GM12878 (cell line): Measurements from ENCODE around the gene FOS. TPM values are rescaled to one million over a fixed set of nuclear protein-coding genes. Genes with fewer than 3 reads are reported as not detected.

Experiments
- ATAC-seq: fragments of 200-7000 bp; cut with Tn5 transposase; 3 replicates; pipeline ENCODE4 v1.9.1; 2020; ENCODE audit warnings: mild to moderate bottlenecking, moderate library complexity
- BruUV-seq: library from RNA; stranded (reverse); fragments of 400-500 nt; replicated peaks from 2 replicates; lab custom pipeline; 2021; lab: Mats Ljungman, UMichigan
- CTCF ChIA-PET: fragments of 300-600 bp; sonication (Branson Sonifier 250); formaldehyde crosslinking; extraction: SDS; loops from one replicate; lab custom pipeline; 2021; ENCODE audit warnings: inconsistent platforms; lab: Yijun Ruan, JAX
- POLR2A ChIA-PET: fragments of 350-600 bp; formaldehyde crosslinking; extraction: SDS; loops from one replicate; lab custom pipeline; 2021; ENCODE audit warnings: inconsistent platforms; lab: Charles Lee
- RAD21 ChIA-PET: fragments of 300-600 bp; sonication (Branson Sonifier 250); formaldehyde crosslinking; loops from one replicate; lab custom pipeline; 2023; ENCODE audit warnings: antibody characterized with exemption; ENCODE audit not compliant: unreplicated experiment; lab: Charles Lee
- SMC1A ChIA-PET: fragments of 300-600 bp; sonication (Branson Sonifier 250); formaldehyde crosslinking; loops from one replicate; lab custom pipeline; 2023; ENCODE audit not compliant: unreplicated experiment, uncharacterized antibody; lab: Charles Lee
- DNase-seq: peaks from one replicate; pipeline ENCODE4 v3.0.0-alpha.2; 2011; ENCODE audit warnings: low read depth, low spot score
- FAIRE-seq: peaks from 3 replicates; lab custom pipeline; 2011; peaks lifted over from hg19 to GRCh38; lab: Jason Lieb, UNC
- H2AFZ ChIP-seq: 2 replicates; pipeline ENCODE4 v1.6.0; 2011; ENCODE audit warnings: low read depth, low read length, control low read depth; ENCODE audit not compliant: control insufficient read depth
- H3K27ac ChIP-seq: 2 replicates; pipeline ENCODE4 v1.5.1; 2011; ENCODE audit warnings: control low read depth; ENCODE audit not compliant: control insufficient read depth, insufficient read depth
- H3K27me3 ChIP-seq, 2 experiments: replicated peaks in 1 of 2; 2 replicates each; pipeline versions ENCODE4 v1.6.0 to v1.6.1; 2011; ENCODE audit warnings: low read length in 1 of 2; ENCODE audit not compliant: control insufficient read depth in 2 of 2, insufficient read depth in 2 of 2
- H3K36me3 ChIP-seq, 2 experiments: 2 replicates each; pipeline ENCODE4 v1.5.1; 2011; ENCODE audit warnings: low read length in 1 of 2; ENCODE audit not compliant: control insufficient read depth in 2 of 2, insufficient read depth in 2 of 2
- H3K4me1 ChIP-seq: 2 replicates; pipeline ENCODE4 v1.6.1; 2011; ENCODE audit warnings: mild to moderate bottlenecking, low read length, moderate library complexity, mixed read lengths; ENCODE audit not compliant: control insufficient read depth, insufficient read depth
- H3K4me2 ChIP-seq: 2 replicates; pipeline ENCODE4 v1.6.0; 2011; ENCODE audit warnings: control low read depth; ENCODE audit not compliant: control insufficient read depth, insufficient read depth
- H3K4me3 ChIP-seq: fragments of 200-600 bp; sonication (generic); 2 replicates; pipeline ENCODE4 v1.5.1; 2016
- H3K79me2 ChIP-seq: 2 replicates; pipeline ENCODE4 v1.6.0; 2011; ENCODE audit warnings: low read length; ENCODE audit not compliant: control insufficient read depth, insufficient read depth
- H3K9ac ChIP-seq: 2 replicates; pipeline ENCODE4 v1.8.0; 2011; ENCODE audit warnings: low read length, control low read depth, mixed read lengths; ENCODE audit not compliant: control insufficient read depth, insufficient read depth
- H3K9me3 ChIP-seq: replicated peaks from 3 replicates; pipeline ENCODE4 v1.5.1; 2011; ENCODE audit warnings: mild to moderate bottlenecking, low read length; ENCODE audit not compliant: control insufficient read depth, insufficient read depth
- H4K20me1 ChIP-seq: 2 replicates; pipeline ENCODE4 v1.6.0; 2011; ENCODE audit not compliant: control insufficient read depth, insufficient read depth
- BMI1 ChIP-seq: fragments of 450-650 bp; IDR thresholded peaks from 2 replicates; pipeline ENCODE4 v1.6.1; 2016; ENCODE audit warnings: mild to moderate bottlenecking, moderate library complexity, borderline replicate concordance
- CTCF ChIP-seq, 3 experiments: IDR thresholded peaks in 2 of 3; conservative IDR thresholded peaks in 1 of 3; 2 replicates each; pipeline ENCODE4 v1.5.1; 2011; ENCODE audit warnings: low read depth in 3 of 3, low read length in 3 of 3, mild to moderate bottlenecking in 3 of 3, control low read depth in 2 of 3, moderate library complexity in 2 of 3, inconsistent platforms in 1 of 3, mixed read lengths in 1 of 3; ENCODE audit not compliant: control insufficient read depth in 2 of 3, insufficient read depth in 1 of 3; ENCODE audit errors: extremely low read depth in 1 of 3
- E4F1 ChIP-seq: fragments of 450-650 bp; IDR thresholded peaks from 2 replicates; pipeline ENCODE4 v1.6.1; 2018; ENCODE audit warnings: borderline replicate concordance, mild to moderate bottlenecking; ENCODE audit not compliant: partially characterized antibody
- EED ChIP-seq: sonication (generic); IDR thresholded peaks from 2 replicates; pipeline ENCODE4 v1.6.1; 2016; ENCODE audit warnings: antibody characterized with exemption, low read depth
- ESRRA ChIP-seq: IDR thresholded peaks from 2 replicates; pipeline ENCODE4 v1.6.1; 2012; ENCODE audit warnings: mild to moderate bottlenecking, low read length, improper control_type of control experiment
- EZH2 ChIP-seq: IDR thresholded peaks from 2 replicates; pipeline ENCODE4 v1.6.1; 2012; ENCODE audit warnings: low read depth, mild to moderate bottlenecking, control low read depth, inconsistent platforms, low read length, borderline replicate concordance; ENCODE audit not compliant: control insufficient read depth
- NFXL1 ChIP-seq: fragments of 450-650 bp; IDR thresholded peaks from 2 replicates; pipeline ENCODE4 v1.6.1; 2017; ENCODE audit warnings: antibody characterized with exemption, mild to moderate bottlenecking, borderline replicate concordance
- NRF1 ChIP-seq: conservative IDR thresholded peaks from 2 replicates; pipeline ENCODE4 v1.6.1; 2011; ENCODE audit warnings: mild to moderate bottlenecking, low read depth, low read length, improper control_type of control experiment
- RAD51 ChIP-seq: fragments of 450-650 bp; IDR thresholded peaks from 2 replicates; pipeline ENCODE4 v1.6.1; 2016; ENCODE audit warnings: moderate library complexity, mild to moderate bottlenecking, inconsistent platforms
- SIN3A ChIP-seq: IDR thresholded peaks from 2 replicates; pipeline ENCODE4 v1.6.1; 2012; ENCODE audit warnings: low read depth, low read length, improper control_type of control experiment
- SUPT20H ChIP-seq: IDR thresholded peaks from 2 replicates; pipeline ENCODE4 v1.6.1; 2011; ENCODE audit warnings: low read depth, mild to moderate bottlenecking, low read length, moderate library complexity, borderline replicate concordance; ENCODE audit not compliant: control insufficient read depth
- WRNIP1 ChIP-seq: IDR thresholded peaks from 2 replicates; pipeline ENCODE4 v1.6.1; 2011; ENCODE audit warnings: low read depth, low read length, improper control_type of control experiment, borderline replicate concordance
- ZNF687 ChIP-seq: fragments of 450-650 bp; IDR thresholded peaks from 2 replicates; pipeline ENCODE4 v1.6.1; 2017; ENCODE audit warnings: mild to moderate bottlenecking, moderate library complexity
- WGBS: methylation state at CpG from one replicate; pipeline ENCODE4 v1.1.6; 2016; ENCODE audit warnings: low lambda C conversion rate; ENCODE audit not compliant: insufficient replicate concordance, insufficient coverage; ENCODE audit errors: missing lambda C conversion rate; 5-methylcytosine and 5-hydroxymethylcytosine counted together
- in situ Hi-C: fragments of 300-500 bp; cut with MboI; formaldehyde crosslinking; loops from 9 replicates; pipeline ENCODE4 v1.14.3; 2018; ENCODE audit warnings: mixed read lengths
- intact Hi-C: fragments of 100-400 bp; cut with micrococcal nuclease; formaldehyde crosslinking; loops from one replicate; pipeline ENCODE4 v1.14.2; 2022; ENCODE audit not compliant: unreplicated experiment
- polyA plus RNA-seq, 11 experiments: library from polyadenylated mRNA; depleted of rRNA in 4 of 11; unstranded in 6 of 11; stranded (reverse) in 5 of 11; fragments of >200 nt; fragmentation: Nextera tagmentation in 4 of 11; fragmentation: Illumina TruSeq in 1 of 11; extraction: Ambion mirVana in 4 of 11; extraction: Trizol in 1 of 11; gene quantifications; 1 replicate in 1 of 11; 2 replicates in 10 of 11; pipeline versions ENCODE4 v1.2.1 to v1.2.3, GENCODE V29; 2011 to 2016; ENCODE audit warnings: inconsistent platforms in 2 of 11, missing spikeins in 2 of 11, low read depth in 1 of 11
- total RNA-seq, 4 experiments: library from RNA; depleted of rRNA in 3 of 4; stranded (reverse); fragments of >200 nt in 3 of 4; fragmentation: Illumina TruSeq in 1 of 4; extraction: Trizol in 1 of 4; gene quantifications; 2 replicates each; pipeline versions ENCODE4 v1.2.1 to v1.2.3, GENCODE V29; 2013 to 2021

The FOS gene
- total and polyA plus RNA-seq, 10 of the 15 experiments (the other 5 are each of a cell fraction or from before 2014, with no cell fraction given) = 0.02 to 0.95 (median 0.38) TPM

- ChIA-PET POLR2A (interaction anchor here (0.5 kb wide), 1 partner anchor 87 kb away, joined by 4 read pairs; no protein-coding TSS in a partner anchor), RAD21 (interaction anchor here (0.9 to 1.5 kb wide), 5 partner anchors 16 to 90 kb away, joined by 3 to 4 read pairs (median 3); no protein-coding TSS in a partner anchor), CTCF (interaction anchor here (0.9 to 1.4 kb wide), 4 partner anchors 10 to 136 kb away, joined by 3 to 4 read pairs (median 3); no protein-coding TSS in a partner anchor), SMC1A (interaction anchor here (0.9 to 1.9 kb wide), 9 partner anchors 8 to 136 kb away, joined by 3 to 5 read pairs (median 3); no protein-coding TSS in a partner anchor)
- intact Hi-C loops = no loop called here
- FAIRE-seq = no peak
- Histone ChIP-seq H3K9ac (no peak overlapping the region), H3K4me3 (no peak overlapping the region), H2AFZ (no peak overlapping the region), H3K36me3 (no peaks in the 10 kb centered on the region), H4K20me1 (no peaks in the 10 kb centered on the region), H3K4me2 (no peak overlapping the region), H3K27ac (no peak overlapping the region), H3K27me3 (peaks cover 4% of the 10 kb centered on the region in 2 experiments; a peak in 2 of 4 replicates), H3K79me2 (no peaks in the 10 kb centered on the region), H3K9me3 (no peaks in the 10 kb centered on the region), H3K4me1 (no peaks in the 10 kb centered on the region)
- BruUV-seq = no TSS peak
- in situ Hi-C loops = loop anchor here (25.0 kb wide), 1 partner anchor 1505 kb away; a partner anchor contains a TSS
- ATAC-seq = no peak
- WGBS = 82% methylated on average over 3 of the region's 3 CpGs
- DNase-seq = no peak
- TF ChIP-seq NFXL1 (no peak), EZH2 (no peak), SIN3A (no peak), ESRRA (no peak), EED (no peak), CTCF (IDR thresholded peaks at IDR 0.05 in 2 of 3, conservative IDR thresholded peaks at IDR 0.05 in 1 of 3; ENCODE audit: control insufficient read depth in 2 of 3, extremely low read depth in 1 of 3, insufficient read depth in 1 of 3, low read depth in 3 of 3, low read length in 3 of 3) (no peak), NRF1 (no peak), RAD51 (no peak), SUPT20H (no peak), ZNF687 (no peak), BMI1 (no peak), E4F1 (no peak), WRNIP1 (no peak)
Observed at GRCh38 chr14:75267141-75267721, 11.4 kb upstream of the FOS start.
